SH-SY5Y (cell line): ENCODE data around the gene CASP8.

Source experiments
- GATA2 ChIP-seq: IDR thresholded peaks from 2 replicates; pipeline ENCODE4 v1.6.1; 2011; ENCODE audit warnings: mild to moderate bottlenecking, low read depth, low read length
- GATA3 ChIP-seq: IDR thresholded peaks from 2 replicates; pipeline ENCODE4 v1.6.1; 2011; ENCODE audit warnings: low read depth, mild to moderate bottlenecking, low read length, moderate library complexity

Gene CASP8

DNA sequence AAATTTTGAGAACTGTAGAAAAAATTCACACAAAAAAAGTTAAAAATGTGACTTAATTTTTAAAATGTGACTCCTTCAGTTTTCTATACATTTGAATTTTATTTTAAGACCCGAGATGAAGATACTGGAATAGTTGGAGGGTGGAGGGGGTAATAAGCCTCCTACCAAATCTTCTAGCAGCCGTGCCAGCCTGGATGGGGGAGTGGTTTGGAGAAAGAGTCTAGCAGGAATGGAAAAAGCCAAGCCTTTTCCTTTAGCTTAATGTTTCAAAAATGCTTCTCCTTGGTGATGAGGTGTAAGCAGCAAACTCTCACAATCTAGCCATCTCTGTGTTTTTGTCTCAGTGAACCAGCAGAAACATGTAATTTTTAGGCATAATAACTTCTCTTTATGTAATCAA is 14.7 kb downstream of the CASP8 start:
- TF ChIP-seq GATA2 (no peak), GATA3 (no peak)

DNA sequence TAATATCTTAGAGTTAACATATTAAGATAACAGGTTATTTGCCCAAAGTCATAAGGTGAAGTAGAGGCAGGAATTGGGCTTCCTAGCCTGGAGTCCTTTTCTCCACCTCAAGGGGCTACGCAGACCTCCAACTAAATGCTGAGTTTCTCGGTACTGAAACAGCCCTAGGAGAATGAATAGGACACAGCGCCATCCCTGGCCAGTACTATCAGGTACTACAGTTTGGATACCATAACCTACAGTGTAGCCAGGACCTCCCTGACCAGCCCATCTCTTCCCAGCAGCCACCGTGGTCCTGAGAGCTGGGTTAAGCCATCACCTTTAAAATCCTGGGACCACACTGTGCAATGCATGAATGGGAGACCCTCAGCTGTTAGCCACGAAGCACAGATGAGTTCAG is 15.7 kb downstream of the CASP8 start:
- no peak for TF ChIP-seq GATA2
- TF ChIP-seq GATA3 = no peak

DNA sequence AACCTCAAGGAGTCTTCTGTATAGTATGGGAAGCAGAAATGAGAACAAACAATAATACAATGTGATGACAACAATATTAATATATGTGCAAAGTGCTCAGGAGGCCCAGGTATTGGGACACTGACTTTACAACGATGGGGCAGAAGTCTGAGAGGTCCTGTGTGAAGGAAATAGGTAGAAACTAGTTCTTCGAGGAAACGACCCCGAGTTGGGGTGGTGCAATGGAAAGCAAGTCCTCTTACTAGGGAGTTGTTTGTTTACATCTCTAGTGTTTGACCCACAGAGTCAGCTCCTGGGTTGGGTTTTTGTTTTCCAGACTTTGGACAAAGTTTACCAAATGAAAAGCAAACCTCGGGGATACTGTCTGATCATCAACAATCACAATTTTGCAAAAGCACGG is 16.2 kb downstream of the CASP8 start:
- no peak for TF ChIP-seq GATA2
- no peak for TF ChIP-seq GATA3

DNA sequence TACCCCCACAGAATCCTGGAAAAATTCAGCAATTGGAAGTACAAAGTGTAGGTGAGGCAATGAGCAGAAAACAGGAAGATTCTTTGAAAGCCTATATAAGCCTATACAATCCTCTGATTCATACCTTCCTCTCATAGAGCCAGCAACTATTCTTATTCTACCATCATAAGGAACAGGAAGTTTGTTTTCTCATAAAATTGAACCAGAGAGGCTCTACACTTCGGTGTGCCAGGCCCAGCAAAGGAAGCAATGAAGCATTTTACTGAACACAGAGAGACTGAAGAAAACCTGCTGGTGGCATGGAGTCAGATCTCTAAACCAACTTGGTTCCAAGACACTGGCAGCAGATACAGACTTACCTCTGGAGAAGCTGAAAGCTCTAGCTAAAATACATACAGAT is 18.7 kb downstream of the CASP8 start:
- no peak for TF ChIP-seq GATA3
- TF ChIP-seq GATA2 = no peak

DNA sequence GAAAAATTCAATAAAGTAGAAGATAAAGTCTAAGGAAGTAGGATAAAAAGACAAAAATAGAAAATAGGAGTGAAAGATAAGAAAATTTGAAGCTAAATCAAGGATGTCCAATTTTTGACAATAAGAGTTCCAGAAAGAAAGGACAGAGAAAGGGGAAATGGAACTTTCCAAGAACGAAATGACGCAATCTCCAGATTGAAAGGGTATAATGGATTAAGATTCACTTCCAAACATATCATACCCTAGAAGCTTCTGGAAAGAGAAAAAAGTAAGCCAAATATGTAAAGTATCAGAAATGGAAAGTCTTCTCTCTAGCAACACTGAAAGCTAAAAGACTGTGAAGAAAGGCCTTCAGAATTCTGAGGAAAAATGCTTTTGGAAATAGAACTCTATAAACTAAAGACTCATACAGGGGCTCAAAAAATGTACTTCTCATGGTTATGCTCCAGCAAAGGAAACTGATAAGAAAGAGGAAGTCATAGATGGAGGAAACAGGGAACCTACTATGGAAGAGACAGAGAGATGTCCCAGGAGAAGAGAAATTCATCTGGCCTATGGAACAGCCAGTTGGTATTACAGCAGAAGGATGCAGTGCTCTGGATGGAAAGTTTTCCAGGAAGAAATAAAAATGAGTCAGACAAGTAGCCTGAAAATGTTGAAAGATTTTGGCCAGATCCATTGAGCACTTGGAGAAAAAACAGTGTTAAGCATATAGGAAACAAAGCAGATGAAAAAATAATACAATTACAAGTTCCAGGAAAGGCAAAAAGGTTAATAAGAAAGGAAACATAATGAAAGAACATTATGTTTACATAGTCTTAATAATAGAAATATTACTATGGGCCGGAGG is 20.1 kb downstream of the CASP8 start:
- TF ChIP-seq GATA3 = no peak
- TF ChIP-seq GATA2 = no peak

DNA sequence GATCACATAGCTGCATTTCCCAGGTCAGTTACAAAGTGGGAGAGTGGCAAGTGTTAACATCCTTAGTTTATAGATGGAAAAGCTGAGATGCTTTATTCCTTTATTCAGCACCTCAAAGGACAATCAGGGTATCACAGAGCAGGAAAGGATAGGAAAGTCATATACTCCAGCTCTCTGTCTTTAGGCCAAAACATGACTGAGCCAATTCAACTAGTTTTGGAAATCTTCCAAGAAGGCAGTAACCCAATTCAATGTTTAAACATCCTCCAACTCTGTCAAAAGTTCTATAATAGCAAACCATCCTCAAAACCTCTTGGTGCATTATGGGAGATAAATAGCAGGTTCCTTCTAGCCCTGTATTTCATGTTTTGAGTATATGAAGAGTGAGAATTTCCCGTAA is 25.2 kb downstream of the CASP8 start:
- TF ChIP-seq GATA3 (no peak), GATA2 (no peak)

DNA sequence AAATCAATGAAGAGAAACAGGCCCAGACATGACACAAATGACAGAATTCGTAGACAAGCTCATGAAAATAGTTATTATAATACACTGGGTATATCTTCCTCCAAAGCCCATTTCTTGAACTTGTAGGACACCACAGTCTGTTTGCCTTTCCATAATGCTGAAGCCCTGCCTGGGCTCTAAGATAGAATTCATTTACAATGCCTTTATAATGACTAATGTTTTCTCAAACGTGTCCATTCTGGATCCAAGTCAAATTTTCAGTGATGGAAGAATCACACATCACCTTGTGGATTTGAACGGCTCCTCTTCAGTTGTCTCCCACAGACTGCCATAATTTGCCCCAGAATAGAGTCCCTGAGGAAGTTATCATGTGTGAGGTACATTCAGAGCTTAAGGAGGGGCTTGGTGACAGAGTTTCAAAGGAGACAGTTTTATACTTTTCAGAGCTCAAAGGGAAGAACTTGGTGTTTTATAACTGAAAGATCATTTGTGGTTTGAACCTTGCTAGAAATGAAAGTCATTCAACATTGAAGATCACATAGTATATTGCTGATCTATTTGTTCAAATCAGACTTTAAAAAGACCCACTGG is 38.2 kb downstream of the CASP8 start:
- TF ChIP-seq GATA2 (no peak), GATA3 (no peak)

DNA sequence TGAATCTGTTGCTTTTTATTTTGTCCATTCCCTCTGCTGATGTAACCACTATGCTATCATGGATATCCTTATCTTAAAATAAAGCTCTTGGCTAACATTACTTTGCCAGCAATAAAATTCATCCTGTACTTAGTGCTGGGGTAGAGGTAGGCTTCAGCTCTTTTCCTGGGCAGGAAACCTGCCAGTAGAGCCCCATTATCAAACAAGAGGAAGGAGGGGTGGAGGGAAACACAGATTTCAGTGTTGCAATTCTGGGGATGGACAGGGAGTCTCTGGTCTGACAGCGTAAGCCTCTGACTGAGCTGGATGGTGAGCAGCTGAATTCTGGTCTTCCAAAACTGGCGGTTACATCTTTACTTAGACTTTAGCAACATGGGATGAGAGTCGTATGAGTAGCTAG is 47.5 kb downstream of the CASP8 start:
- TF ChIP-seq GATA3 = no peak

DNA sequence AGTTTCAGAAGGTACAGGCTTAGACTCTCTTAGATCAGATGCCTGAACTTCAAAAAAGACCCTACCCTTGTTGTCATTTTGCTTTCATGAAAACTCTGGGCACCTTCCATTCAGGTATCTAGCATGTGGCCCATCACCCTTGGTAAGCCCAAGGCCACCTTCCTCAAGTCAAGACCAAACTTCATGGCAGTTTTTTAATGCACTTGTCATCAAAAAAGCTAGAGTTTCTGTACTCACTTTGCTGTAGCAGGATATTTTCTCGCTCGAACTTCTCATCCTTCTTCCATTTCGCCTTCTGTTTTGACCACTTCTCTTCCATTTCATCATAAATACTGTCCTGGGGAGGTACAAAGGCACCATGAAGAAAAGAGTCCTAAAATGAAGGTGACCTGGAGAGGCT is 48.6 kb downstream of the CASP8 start:
- TF ChIP-seq GATA3 (no peak), GATA2 (no peak)

DNA sequence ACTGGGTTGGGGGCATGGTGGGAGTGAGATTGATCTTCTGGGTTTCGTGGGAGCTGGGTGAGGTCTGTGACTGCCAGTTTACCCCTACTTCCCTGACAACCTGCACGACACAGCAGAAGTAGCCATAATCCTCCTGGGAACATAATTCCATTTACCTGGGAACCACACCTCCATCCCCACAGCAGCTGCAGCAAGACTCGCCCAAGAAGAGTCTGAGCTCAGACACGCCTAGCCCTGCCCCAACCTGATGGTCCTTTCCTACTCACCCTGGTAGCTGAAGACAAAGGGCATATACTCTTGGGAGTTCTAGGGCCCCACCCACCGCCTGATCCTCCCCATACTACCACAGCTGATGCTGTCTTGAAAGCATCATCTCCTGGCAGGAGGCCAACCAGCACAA is 53.0 kb downstream of the CASP8 start:
- TF ChIP-seq GATA3 = no peak

DNA sequence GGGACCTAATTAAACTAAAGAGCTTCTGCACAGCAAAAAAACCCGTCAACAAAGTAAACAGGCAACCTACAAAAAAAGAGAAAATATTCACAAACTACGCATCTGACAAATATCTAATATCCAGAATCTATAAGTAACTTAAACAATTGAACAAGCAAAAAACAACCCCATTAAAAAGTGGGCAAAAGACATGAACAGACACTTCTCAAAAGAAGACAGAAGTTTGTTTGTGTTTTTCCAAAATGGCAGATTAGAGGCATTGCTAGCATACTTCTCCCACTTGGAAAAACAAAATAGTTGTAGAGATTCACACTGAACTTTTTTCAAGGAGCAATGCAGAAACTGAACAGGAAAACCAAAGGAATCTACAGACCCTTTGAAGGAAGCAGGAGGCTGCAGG is 59.2 kb downstream of the CASP8 start:
- TF ChIP-seq GATA2 (no peak), GATA3 (no peak)

DNA sequence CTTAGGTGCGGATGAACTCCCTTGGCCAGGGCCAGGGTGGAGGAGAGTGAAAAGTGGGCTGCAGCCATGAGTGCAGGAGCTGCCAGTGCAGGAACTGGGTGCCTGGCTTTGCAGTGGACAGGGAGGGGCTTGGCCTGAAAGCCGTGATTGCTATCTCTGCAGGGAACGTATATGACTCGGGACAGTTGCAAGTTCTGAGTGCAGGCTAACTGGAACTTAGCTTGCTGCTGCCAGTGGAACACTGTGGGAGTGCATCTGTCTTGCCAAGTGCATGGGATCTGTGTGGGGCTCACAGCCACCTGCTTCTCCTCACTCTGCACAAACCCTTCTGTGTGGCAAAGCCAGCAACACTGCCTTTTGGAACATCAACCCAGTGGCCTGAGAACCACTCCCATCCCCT is 59.9 kb downstream of the CASP8 start:
- TF ChIP-seq GATA2 (no peak), GATA3 (no peak)

DNA sequence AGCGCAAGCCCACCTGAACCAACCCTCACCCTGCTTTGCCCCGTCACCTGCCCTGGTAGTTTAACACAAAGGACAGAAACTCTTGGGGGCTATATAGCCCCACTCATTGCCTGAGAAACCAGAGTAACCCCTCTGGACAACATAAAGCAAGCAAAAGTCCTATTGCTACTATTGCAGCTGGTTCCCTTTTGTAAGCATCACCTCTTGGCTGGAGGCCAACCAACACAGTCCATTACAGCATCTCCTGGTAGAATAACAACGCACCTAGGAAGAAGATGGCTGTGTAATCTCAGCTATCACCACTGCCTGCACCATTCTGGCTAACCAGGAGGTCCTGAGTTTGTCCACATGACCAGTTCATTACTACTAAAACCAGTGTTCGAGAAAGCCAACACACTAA is 60.4 kb downstream of the CASP8 start:
- TF ChIP-seq GATA3 (no peak), GATA2 (no peak)

DNA sequence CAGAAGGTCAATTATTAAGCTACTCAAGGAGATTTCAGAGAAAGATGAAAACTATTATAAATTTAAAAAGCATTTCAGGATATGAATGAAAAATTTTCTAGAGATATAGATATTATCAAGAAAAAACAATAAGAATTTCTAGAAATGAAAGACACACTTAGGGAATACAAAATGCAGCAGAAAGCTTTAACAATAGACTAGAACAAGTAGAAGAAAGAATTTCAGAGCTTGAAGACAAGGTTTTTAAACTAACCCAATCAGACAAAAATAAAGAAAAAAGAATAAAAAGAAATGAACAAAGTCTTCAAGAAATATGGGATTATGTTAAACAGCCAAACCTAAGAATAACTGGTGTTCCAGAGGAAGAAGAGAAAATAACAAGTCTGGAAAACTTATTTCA is 62.4 kb downstream of the CASP8 start:
- no peak for TF ChIP-seq GATA2

DNA sequence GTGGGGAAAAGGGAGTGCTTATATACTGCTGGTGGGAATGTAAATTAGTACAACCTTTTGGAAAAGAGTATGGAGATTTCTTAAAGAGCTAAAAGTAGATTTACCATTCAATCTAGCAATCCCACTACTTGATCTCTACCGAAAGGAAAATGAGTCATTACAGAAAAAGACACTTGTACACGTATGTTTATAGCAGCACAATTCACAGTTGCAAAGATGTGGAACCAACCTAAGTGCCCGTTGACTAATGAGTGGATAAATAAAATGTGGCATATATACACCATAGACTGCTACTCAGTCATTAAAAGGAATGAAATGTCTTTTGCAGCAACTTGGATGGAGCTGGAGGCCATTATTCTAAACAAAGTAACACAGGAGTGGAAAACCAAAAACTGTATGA is 67.3 kb downstream of the CASP8 start:
- TF ChIP-seq GATA2 = no peak
- no peak for TF ChIP-seq GATA3

DNA sequence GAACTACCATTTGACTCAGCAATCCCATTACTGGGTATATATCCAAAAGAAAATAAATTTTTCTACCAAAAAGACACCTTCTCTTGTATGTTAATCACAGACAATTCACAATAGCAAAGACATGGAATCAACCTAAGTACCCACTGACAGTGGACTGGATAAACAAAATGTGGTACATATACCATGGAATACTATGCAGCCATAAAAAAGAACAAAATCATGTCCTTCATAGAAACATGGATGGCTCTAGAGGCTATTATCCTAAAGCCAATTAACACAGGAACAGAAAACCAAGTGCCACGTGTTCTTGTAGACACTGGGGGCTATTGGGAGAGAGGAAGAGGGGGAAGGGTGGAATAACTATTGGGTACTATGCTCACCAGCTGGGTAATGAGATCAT is 69.1 kb downstream of the CASP8 start:
- TF ChIP-seq GATA3 = no peak
